NCI-H146 (cell line): ENCODE results near the gene OTULINL.

Experiments
- DNase-seq: peaks from one replicate; lab custom pipeline; 2025; lab: John Stamatoyannopoulos, UW

OTULINL gene

GRCh38 chr5:14600846-14601245 is 19.3 kb downstream of the OTULINL start:
- no peak for DNase-seq

GRCh38 chr5:14603141-14603540 is 21.5 kb downstream of the OTULINL start:
- DNase-seq: no peak

- DNase-seq: no peak
Measured at GRCh38 chr5:14607104-14607503, 25.5 kb downstream of the OTULINL start.

GRCh38 chr5:14608169-14608568 is 26.6 kb downstream of the OTULINL start:
- DNase-seq: no peak

DNA sequence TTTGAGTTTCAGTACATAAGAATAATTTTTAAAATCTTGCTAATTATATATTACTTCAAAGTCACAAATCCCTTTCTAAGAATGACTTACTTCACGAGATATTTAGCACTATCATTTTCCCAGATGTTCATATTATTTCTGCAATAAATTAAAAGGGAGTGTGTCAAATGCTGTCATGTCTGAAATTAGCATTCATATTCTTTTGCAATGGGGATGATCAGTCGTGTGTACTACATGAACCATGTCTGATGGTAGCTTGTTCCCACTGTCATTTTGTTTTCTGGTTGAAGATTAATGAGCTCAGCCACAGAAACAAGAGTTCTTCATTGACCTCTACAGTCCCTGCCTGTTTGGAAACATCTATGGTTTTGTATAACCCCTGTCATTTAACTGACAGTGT is 30.1 kb downstream of the OTULINL start:
- DNase-seq: no peak

DNA sequence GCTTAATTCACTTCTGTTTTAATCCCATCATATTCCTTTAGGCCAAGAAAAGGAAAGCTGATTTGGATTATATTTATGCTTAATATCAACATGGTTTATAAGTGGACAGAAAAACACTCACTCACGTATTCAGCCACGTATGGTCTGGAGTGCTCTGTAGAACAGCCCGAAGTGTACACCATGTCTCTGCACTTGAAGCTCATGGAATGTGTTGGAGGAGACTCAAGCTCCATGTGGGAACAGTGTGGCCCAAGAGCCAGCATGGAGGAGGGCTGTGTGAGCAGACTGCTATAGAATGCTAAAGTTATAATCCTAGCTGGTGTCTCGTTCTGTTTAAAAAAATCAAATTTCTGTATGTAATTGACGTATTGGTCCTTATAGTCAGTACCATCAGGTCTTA is 32.9 kb downstream of the OTULINL start:
- DNase-seq: no peak

GRCh38 chr5:14615365-14615764 is 33.8 kb downstream of the OTULINL start:
- DNase-seq: peak; percentile 71

GRCh38 chr5:14617441-14617840 is 35.8 kb downstream of the OTULINL start:
- no peak for DNase-seq

GRCh38 chr5:14627270-14627669 is 45.7 kb downstream of the OTULINL start:
- DNase-seq: no peak

GRCh38 chr5:14628346-14628745 is 46.8 kb downstream of the OTULINL start:
- DNase-seq: no peak

- no peak for DNase-seq
Measured at GRCh38 chr5:14630671-14631070, 49.1 kb downstream of the OTULINL start.

GRCh38 chr5:14635656-14636055 is 54.1 kb downstream of the OTULINL start:
- DNase-seq: no peak

GRCh38 chr5:14640765-14641164 is 59.2 kb downstream of the OTULINL start:
- no peak for DNase-seq

DNA sequence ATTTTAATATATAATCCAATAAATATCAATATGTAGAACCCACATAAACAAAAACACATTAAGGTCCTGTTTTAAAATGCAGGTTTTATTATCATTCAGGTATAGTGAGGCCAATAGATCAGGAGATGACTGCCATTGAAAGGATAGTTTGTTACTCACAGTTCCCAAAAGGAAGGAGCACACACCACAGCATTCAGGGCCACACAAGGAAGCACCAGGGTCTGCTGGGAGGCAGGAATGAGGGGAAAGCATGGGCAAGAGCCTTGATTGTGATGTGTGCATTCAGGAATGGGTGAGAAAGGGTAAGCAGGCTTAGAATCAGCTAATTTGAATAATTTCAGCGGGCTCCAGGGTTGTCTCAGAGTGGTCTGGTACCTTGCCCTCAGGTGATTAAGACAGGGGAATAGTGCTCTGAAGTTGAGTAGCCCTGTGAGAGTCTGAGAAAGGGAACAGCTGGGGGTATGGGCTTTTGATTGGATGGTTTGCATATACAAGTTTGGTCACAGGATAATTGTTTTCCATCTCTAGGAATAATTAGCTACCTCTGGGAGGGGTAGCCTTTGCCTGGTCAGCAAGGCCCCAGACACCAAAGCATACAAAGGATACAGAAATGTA is 63.1 kb downstream of the OTULINL start:
- peak; percentile 8 for DNase-seq

DNA sequence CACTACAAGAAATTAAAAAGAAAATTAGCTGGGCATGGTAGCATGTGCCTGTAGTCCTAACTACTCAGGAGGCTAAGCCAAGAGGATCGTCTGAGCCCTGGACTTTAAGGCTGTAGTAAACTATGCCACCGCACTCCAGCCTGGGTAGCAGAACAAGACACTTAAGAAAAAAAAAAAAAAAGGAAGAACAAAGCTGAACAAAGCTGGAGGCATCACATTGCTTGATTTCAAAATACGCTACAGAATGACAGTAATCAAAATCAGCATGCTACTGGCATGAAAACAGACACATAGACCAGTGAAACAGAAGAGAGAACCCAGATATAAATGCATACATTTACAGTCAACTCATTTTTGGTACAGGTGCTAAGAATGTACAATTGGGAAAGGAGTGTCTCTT is 68.5 kb downstream of the OTULINL start:
- DNase-seq: no peak

DNA sequence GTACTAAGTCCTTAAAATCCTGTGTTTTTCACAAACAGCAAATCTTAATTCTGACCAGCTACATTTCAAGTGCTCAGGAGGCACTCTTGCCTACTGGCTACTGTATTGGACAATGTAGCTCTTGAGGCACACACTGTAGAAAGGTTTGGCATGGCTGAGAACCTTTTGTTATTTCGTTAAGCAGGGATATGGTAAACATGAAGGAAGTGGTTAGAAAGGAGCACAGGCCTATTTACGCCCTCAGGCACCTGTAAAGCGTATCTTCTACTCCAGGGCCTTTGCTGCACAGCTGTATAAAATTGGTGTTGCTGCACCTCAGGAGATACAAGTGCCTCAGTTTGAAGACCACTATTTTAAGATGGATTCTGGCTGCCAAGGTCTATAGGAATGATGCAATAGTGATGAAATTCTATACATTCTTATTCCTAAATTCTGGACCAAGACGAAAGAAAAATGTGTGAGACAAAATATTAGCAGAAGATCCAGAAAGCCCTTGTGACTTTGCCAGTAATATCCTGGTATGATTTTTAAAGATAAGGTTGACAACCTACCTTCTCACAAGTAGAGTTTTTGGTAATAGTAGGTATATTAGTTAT is 73.7 kb downstream of the OTULINL start:
- DNase-seq: peak; percentile 11

- no peak for DNase-seq
Measured at GRCh38 chr5:14656898-14657297, 75.3 kb downstream of the OTULINL start.

- DNase-seq: no peak
Measured at GRCh38 chr5:14659821-14660607, 78.4 kb downstream of the OTULINL start.

- no peak for DNase-seq
Measured at GRCh38 chr5:14660833-14661232, 79.2 kb downstream of the OTULINL start.
